HCT116 (cell line): Measurements from ENCODE around the gene SPG11. TPM values are rescaled to one million over a fixed set of nuclear protein-coding genes. Genes with fewer than 3 reads are reported as not detected.

Experiments
- ATAC-seq: fragments of 200-7000 bp; cut with Tn5 transposase; 2 replicates; pipeline ENCODE4 v1.9.1; 2020; ENCODE audit warnings: mild to moderate bottlenecking, moderate library complexity
- BruUV-seq: library from RNA; stranded (reverse); fragments of 400-500 nt; replicated peaks from 2 replicates; lab custom pipeline; 2021; lab: Mats Ljungman, UMichigan
- CTCF ChIA-PET: fragments of 300-600 bp; sonication (Branson Sonifier 250); formaldehyde crosslinking; loops from one replicate; lab custom pipeline; 2021; ENCODE audit warnings: antibody characterized with exemption; lab: Charles Lee
- POLR2A ChIA-PET: fragments of 300-600, 350-600 bp; sonication (Branson Sonifier 250); formaldehyde crosslinking; loops from one replicate; lab custom pipeline; 2021; ENCODE audit warnings: antibody characterized with exemption; lab: Charles Lee
- RAD21 ChIA-PET, 2 experiments: fragments of 300-600 bp; sonication (Branson Sonifier 250); formaldehyde crosslinking; loops; one replicate each; lab custom pipeline; 2023; ENCODE audit warnings: low total read pairs in 2 of 2; ENCODE audit not compliant: uncharacterized antibody in 2 of 2, unreplicated experiment in 2 of 2, low non-redundant PET in 1 of 2; lab: Charles Lee
- DNase-seq: peaks from one replicate; pipeline ENCODE4 v3.0.0-alpha.2; 2010; ENCODE audit warnings: low read depth, low spot score
- H2AFZ ChIP-seq: fragments of 200-600 bp; shearing (Covaris generic), sonication (generic); 2 replicates; pipeline ENCODE4 v1.6.1; 2017; ENCODE audit warnings: low read depth, mixed run types, mixed read lengths, antibody characterized with exemption, low read length; ENCODE audit not compliant: poor library complexity, severe bottlenecking
- H3K27ac ChIP-seq: 2 replicates; pipeline ENCODE4 v1.5.1; 2012; ENCODE audit warnings: low read depth, low read length
- H3K27me3 ChIP-seq: fragments of 200-600 bp; sonication (generic); 2 replicates; pipeline ENCODE4 v1.6.1; 2016; ENCODE audit warnings: mixed run types, low read length, mixed read lengths; ENCODE audit not compliant: insufficient read depth
- H3K36me3 ChIP-seq, 2 experiments: fragments of 200-500 bp in 1 of 2; fragments of 200-600 bp in 1 of 2; sonication (Bioruptor generic) in 1 of 2; sonication (generic) in 1 of 2; 2 replicates each; pipeline versions ENCODE4 v1.5.1 to v1.6.1; 2014 to 2016; ENCODE audit warnings: low read length in 2 of 2, inconsistent platforms in 1 of 2, mixed read lengths in 1 of 2, mixed run types in 1 of 2; ENCODE audit not compliant: insufficient read depth in 2 of 2, control insufficient read depth in 1 of 2
- H3K4me1 ChIP-seq, 2 experiments: fragments of 200-600 bp in 1 of 2; sonication (generic) in 1 of 2; 2 replicates each; pipeline versions ENCODE4 v1.5.1 to v1.6.1; 2012 to 2017; ENCODE audit warnings: low read length in 2 of 2, inconsistent platforms in 1 of 2, mild to moderate bottlenecking in 1 of 2, mixed read lengths in 1 of 2, mixed run types in 1 of 2, moderate library complexity in 1 of 2; ENCODE audit not compliant: insufficient read depth in 2 of 2, control insufficient read depth in 1 of 2
- H3K4me2 ChIP-seq: fragments of 200-600 bp; sonication (generic); 2 replicates; pipeline ENCODE4 v1.6.1; 2017; ENCODE audit warnings: mixed run types, low read length, mixed read lengths
- H3K4me3 ChIP-seq, 2 experiments: fragments of 200-600 bp in 1 of 2; sonication (generic) in 1 of 2; replicated peaks in 1 of 2; 2 replicates each; pipeline ENCODE4 v1.5.1; 2011 to 2016; ENCODE audit warnings: low read length in 2 of 2, control low read depth in 1 of 2, low read depth in 1 of 2, mild to moderate bottlenecking in 1 of 2, mixed read lengths in 1 of 2, mixed run types in 1 of 2
- H3K79me2 ChIP-seq: fragments of 200-600 bp; sonication (generic); 2 replicates; pipeline ENCODE4 v1.6.1; 2017; ENCODE audit warnings: mild to moderate bottlenecking, mixed run types, low read length, moderate library complexity, mixed read lengths; ENCODE audit not compliant: insufficient read depth
- H3K9ac ChIP-seq: fragments of 200-600 bp; sonication (generic); 2 replicates; pipeline ENCODE4 v1.6.1; 2016; ENCODE audit warnings: low read length, mixed read lengths
- H3K9me2 ChIP-seq: fragments of 200-600 bp; sonication (generic), shearing (Covaris generic); 2 replicates; pipeline ENCODE4 v1.6.1; 2017; ENCODE audit warnings: mixed run types, mild to moderate bottlenecking, moderate library complexity; ENCODE audit not compliant: insufficient read depth
- H3K9me3 ChIP-seq, 2 experiments: fragments of 200-500 bp in 1 of 2; fragments of 200-600 bp in 1 of 2; sonication (Bioruptor generic) in 1 of 2; sonication (generic) in 1 of 2; 2 replicates each; pipeline ENCODE4 v1.6.1; 2014 to 2017; ENCODE audit warnings: low read length in 2 of 2, mixed read lengths in 2 of 2, inconsistent platforms in 1 of 2, low read depth in 1 of 2, mild to moderate bottlenecking in 1 of 2, mixed run types in 1 of 2, moderate library complexity in 1 of 2; ENCODE audit not compliant: control insufficient read depth in 1 of 2, insufficient read depth in 1 of 2
- H4K20me1 ChIP-seq: fragments of 200-600 bp; sonication (generic), shearing (Covaris generic); 2 replicates; pipeline ENCODE4 v1.6.1; 2017; ENCODE audit warnings: mixed run types, mild to moderate bottlenecking, moderate library complexity; ENCODE audit not compliant: insufficient read depth
- CBX3 ChIP-seq: IDR thresholded peaks from 2 replicates; pipeline ENCODE4 v1.6.1; 2012; ENCODE audit warnings: low read depth
- CEBPB ChIP-seq: IDR thresholded peaks from 2 replicates; pipeline ENCODE4 v1.6.1; 2012; ENCODE audit warnings: low read depth
- ELF1 ChIP-seq: IDR thresholded peaks from 2 replicates; pipeline ENCODE4 v1.6.1; 2012; ENCODE audit warnings: low read depth, borderline replicate concordance
- EZH2 ChIP-seq: fragments of 200-600 bp; sonication (generic); IDR thresholded peaks from 2 replicates; pipeline ENCODE4 v1.6.1; 2017; ENCODE audit warnings: antibody characterized with exemption, mixed run types
- EZH2phosphoT487 ChIP-seq: fragments of 200-600 bp; IDR thresholded peaks from 2 replicates; pipeline ENCODE4 v1.6.1; 2018; ENCODE audit warnings: antibody characterized with exemption, borderline replicate concordance
- FOSL1 ChIP-seq: IDR thresholded peaks from 2 replicates; pipeline ENCODE4 v1.6.1; 2012; ENCODE audit warnings: low read depth
- RAD21 ChIP-seq: IDR thresholded peaks from 2 replicates; pipeline ENCODE4 v1.6.1; 2012; ENCODE audit warnings: low read depth, mild to moderate bottlenecking
- SIN3A ChIP-seq: IDR thresholded peaks from 2 replicates; pipeline ENCODE4 v1.6.1; 2012; ENCODE audit warnings: low read depth
- SRF ChIP-seq: IDR thresholded peaks from 2 replicates; pipeline ENCODE4 v1.6.1; 2012; ENCODE audit warnings: low read depth
- TCF7L2 ChIP-seq: IDR thresholded peaks from 2 replicates; pipeline ENCODE4 v1.7.0; 2011; ENCODE audit warnings: borderline replicate concordance, inconsistent platforms; ENCODE audit not compliant: insufficient read depth, insufficient read length; ENCODE audit errors: extremely low read depth
- YY1 ChIP-seq: IDR thresholded peaks from 2 replicates; pipeline ENCODE4 v1.6.1; 2011; ENCODE audit warnings: low read length, low read depth, moderate library complexity, mild to moderate bottlenecking; ENCODE audit not compliant: insufficient replicate concordance; ENCODE audit errors: extremely low read depth
- intact Hi-C: fragments of 100-400 bp; cut with micrococcal nuclease; formaldehyde crosslinking; loops from 2 replicates; pipeline ENCODE4 v1.10.0; 2022
- total RNA-seq: library from RNA; stranded (reverse); gene quantifications from one replicate; pipeline ENCODE4 v1.2.1, GENCODE V29; 2021; ENCODE audit not compliant: unreplicated experiment
- TF ChIP-seq, protein P1 (sequence below): IDR thresholded peaks from 2 replicates; pipeline ENCODE4 v1.6.1; 2012; ENCODE audit warnings: low read depth
- TF ChIP-seq, protein P2 (sequence below), 3 experiments: fragments of 200-600 bp in 1 of 3; sonication (generic) in 1 of 3; IDR thresholded peaks in 2 of 3; conservative IDR thresholded peaks in 1 of 3; 2 replicates each; pipeline ENCODE4 v1.5.1; 2012 to 2017; ENCODE audit warnings: low read depth in 2 of 3, low read length in 2 of 3, antibody characterized with exemption in 1 of 3, borderline replicate concordance in 1 of 3, control low read depth in 1 of 3, mild to moderate bottlenecking in 1 of 3, mixed read lengths in 1 of 3, mixed run types in 1 of 3, moderate library complexity in 1 of 3; ENCODE audit not compliant: insufficient read depth in 1 of 3

Gene SPG11
- total RNA-seq, 1 experiment from 2014 or later: 34.8 TPM

DNA sequence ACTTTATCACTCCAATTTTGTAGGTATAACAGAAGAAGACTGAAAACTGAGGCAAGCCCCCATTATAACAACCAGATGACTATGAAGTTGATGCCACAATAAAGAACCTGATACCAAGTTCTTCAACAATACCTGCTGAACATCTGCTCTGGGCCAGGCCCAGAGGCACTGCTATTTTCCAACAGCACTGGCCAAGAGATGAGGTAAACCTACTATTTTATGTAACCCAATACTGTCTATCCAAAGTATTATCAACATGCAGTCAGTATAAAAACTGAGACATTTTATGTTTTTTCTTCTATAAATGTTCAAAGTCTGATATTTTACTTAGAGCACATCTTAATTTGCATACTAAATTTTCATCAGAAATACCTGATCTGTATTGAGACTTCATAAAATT is 6.1 kb downstream of the SPG11 start (continued):
- TF ChIP-seq, protein P1, sequence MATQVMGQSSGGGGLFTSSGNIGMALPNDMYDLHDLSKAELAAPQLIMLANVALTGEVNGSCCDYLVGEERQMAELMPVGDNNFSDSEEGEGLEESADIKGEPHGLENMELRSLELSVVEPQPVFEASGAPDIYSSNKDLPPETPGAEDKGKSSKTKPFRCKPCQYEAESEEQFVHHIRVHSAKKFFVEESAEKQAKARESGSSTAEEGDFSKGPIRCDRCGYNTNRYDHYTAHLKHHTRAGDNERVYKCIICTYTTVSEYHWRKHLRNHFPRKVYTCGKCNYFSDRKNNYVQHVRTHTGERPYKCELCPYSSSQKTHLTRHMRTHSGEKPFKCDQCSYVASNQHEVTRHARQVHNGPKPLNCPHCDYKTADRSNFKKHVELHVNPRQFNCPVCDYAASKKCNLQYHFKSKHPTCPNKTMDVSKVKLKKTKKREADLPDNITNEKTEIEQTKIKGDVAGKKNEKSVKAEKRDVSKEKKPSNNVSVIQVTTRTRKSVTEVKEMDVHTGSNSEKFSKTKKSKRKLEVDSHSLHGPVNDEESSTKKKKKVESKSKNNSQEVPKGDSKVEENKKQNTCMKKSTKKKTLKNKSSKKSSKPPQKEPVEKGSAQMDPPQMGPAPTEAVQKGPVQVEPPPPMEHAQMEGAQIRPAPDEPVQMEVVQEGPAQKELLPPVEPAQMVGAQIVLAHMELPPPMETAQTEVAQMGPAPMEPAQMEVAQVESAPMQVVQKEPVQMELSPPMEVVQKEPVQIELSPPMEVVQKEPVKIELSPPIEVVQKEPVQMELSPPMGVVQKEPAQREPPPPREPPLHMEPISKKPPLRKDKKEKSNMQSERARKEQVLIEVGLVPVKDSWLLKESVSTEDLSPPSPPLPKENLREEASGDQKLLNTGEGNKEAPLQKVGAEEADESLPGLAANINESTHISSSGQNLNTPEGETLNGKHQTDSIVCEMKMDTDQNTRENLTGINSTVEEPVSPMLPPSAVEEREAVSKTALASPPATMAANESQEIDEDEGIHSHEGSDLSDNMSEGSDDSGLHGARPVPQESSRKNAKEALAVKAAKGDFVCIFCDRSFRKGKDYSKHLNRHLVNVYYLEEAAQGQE: no peak
- no peak for TF ChIP-seq ELF1
- TF ChIP-seq RAD21: no peak
- TF ChIP-seq, protein P2, sequence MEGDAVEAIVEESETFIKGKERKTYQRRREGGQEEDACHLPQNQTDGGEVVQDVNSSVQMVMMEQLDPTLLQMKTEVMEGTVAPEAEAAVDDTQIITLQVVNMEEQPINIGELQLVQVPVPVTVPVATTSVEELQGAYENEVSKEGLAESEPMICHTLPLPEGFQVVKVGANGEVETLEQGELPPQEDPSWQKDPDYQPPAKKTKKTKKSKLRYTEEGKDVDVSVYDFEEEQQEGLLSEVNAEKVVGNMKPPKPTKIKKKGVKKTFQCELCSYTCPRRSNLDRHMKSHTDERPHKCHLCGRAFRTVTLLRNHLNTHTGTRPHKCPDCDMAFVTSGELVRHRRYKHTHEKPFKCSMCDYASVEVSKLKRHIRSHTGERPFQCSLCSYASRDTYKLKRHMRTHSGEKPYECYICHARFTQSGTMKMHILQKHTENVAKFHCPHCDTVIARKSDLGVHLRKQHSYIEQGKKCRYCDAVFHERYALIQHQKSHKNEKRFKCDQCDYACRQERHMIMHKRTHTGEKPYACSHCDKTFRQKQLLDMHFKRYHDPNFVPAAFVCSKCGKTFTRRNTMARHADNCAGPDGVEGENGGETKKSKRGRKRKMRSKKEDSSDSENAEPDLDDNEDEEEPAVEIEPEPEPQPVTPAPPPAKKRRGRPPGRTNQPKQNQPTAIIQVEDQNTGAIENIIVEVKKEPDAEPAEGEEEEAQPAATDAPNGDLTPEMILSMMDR (IDR thresholded peaks at IDR 0.05 in 2 of 3, conservative IDR thresholded peaks at IDR 0.05 in 1 of 3; ENCODE audit: borderline replicate concordance in 1 of 3, insufficient read depth in 1 of 3, low read depth in 2 of 3, low read length in 2 of 3): no peak

DNA sequence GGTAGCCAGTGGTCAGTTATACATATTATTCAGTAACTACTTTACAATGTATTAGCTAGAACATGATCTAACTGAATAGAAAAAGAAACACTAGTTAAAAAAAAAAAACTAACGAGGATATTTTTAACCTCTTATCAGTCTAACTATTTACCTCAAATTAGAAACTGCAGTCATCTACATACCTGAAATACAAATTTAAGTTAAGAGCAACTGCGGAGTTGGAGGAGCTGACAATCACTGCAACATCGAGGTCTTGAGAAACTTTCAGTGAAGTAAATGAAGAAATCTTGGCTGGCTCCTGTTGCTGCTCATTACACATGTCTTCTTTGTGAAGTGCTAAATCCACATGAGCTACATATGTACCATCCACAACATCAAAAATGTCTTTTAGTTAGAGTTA is 6.5 kb downstream of the SPG11 start:
- TF ChIP-seq SIN3A: no peak
- TF ChIP-seq CEBPB: no peak
- no peak for TF ChIP-seq EZH2
- TF ChIP-seq FOSL1: no peak
- TF ChIP-seq TCF7L2: no peak
- no peak for TF ChIP-seq YY1
- no peak for TF ChIP-seq CBX3
- no peak for TF ChIP-seq RAD21
- TF ChIP-seq EZH2phosphoT487: no peak
- TF ChIP-seq, protein P1: no peak
- TF ChIP-seq SRF: no peak
- TF ChIP-seq, all 23 proteins: peak for 0
- Histone ChIP-seq H3K4me3 (no peak overlapping the region), H3K27ac (no peak overlapping the region), H4K20me1 (no peaks in the 10 kb centered on the region), H3K9me2 (no peaks in the 10 kb centered on the region), H3K4me2 (no peak overlapping the region), H3K4me1 (peaks cover 0 to 1% of the 10 kb centered on the region in 2 experiments; a peak in 2 of 4 replicates), H3K27me3 (no peaks in the 10 kb centered on the region), H3K36me3 (peaks cover 24 to 27% of the 10 kb centered on the region in 2 experiments), H2AFZ (no peak overlapping the region), H3K9ac (no peak overlapping the region), H3K9me3 (no peaks in the 10 kb centered on the region), H3K79me2 (peaks cover 15% of the 10 kb centered on the region; the same call in 1 of the 2 replicates)
- ATAC-seq (no peak), DNase-seq (no peak)
- RAD21 ChIA-PET: no interaction called here
- POLR2A ChIA-PET: no interaction called here
- CTCF ChIA-PET: no interaction called here
- BruUV-seq: no TSS peak
- intact Hi-C loops: loop anchor here (10.0 kb wide), 1 partner anchor 62 kb away; no protein-coding TSS in a partner anchor
